NCI-H146 treated with DMSO at 0.1 percent for 48 hours (cell line): ENCODE results near the gene CAPN15.

Experiments used
- DNase-seq: peaks from one replicate; lab custom pipeline; 2025; ENCODE audit not compliant: unreplicated experiment; lab: John Stamatoyannopoulos, UW

CAPN15 gene

DNA sequence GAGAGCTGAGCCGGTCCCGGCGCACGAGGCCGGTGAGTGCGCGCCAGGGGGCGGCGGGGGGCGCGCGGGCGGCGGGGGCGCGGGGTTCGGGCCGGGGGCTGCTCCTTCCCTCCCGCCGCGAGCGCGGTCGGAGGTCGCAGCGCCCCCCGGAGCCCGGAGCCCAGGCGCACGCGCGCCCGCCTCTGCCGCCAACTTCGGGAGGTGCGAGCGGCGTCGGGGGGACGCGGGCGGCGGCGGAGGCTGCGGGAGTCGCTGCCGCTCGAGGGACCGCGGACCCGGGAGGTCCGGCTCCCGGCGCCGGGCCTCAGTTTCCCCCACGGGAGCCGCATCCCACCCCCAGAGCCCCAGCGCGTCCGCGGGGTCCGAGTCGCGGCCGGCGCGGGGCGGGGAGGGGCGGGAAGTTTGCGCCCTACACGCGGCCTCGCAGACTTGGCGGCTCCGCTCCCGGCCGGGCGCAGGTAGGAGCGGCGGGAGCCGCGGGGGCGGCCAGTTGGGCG, 32.7 kb downstream of the CAPN15 start, which contains the start of gene PRR35:
PRR35 (plus strand) TSS at position 191 of the 497 bp plus-strand sequence. CDS start 2,901 bp downstream, outside the sequence.
- no peak for DNase-seq

DNA sequence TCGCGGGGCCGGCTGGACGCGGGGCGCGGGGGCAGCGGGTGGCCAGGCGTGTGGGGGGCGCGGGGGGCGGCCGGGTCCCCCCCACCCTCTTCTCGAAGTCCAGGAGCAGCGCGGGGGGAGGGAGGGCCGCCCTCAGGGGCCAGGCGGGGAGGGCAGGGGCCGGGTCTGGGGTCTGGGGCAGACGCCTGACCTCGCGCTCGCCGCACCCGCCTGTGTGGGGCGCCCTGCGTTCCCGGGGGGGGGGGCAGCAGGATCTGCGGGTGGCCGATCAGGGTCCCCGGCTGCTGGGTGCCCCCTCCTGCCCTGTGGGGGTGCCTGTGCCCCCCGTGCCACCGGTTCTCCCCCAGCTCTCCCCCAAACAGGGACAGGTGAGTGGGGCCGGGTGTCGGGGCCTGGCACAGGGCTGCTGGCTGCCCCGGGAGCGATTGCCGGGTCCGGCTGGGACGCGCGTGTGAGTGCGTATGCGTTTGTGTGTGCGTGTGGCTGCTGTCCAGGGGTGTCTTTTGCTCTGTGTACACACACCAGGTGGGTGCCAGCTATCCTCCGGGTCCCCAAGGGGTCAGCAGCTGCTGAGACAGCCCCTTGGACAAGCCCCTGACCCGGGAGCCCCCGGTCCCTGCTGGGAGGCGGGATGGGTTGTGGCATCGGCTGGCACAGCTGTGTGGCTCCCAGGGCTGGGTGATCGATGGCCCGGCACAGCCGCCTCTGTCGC, 33.3 kb downstream of the CAPN15 start:
- no peak for DNase-seq

DNA sequence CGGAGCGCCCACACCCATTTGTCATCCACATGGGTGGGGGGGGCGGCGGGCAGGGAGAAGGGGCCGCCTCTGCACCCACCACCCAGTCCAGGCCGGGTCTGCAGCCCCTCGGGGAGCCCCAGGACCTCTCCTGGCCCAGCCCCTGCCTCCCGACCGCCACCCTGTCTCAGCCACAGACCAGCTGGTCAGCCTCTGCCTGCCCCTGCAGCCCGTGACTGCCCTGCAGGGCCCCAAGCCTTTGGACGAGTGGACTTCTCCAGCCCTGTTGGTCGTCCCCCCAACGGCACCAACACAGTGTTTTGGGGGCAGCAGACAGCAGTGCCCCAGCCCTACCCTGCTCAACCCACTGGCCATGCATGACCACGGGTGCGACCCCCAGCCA, 33.9 kb downstream of the CAPN15 start:
- DNase-seq = no peak

DNA sequence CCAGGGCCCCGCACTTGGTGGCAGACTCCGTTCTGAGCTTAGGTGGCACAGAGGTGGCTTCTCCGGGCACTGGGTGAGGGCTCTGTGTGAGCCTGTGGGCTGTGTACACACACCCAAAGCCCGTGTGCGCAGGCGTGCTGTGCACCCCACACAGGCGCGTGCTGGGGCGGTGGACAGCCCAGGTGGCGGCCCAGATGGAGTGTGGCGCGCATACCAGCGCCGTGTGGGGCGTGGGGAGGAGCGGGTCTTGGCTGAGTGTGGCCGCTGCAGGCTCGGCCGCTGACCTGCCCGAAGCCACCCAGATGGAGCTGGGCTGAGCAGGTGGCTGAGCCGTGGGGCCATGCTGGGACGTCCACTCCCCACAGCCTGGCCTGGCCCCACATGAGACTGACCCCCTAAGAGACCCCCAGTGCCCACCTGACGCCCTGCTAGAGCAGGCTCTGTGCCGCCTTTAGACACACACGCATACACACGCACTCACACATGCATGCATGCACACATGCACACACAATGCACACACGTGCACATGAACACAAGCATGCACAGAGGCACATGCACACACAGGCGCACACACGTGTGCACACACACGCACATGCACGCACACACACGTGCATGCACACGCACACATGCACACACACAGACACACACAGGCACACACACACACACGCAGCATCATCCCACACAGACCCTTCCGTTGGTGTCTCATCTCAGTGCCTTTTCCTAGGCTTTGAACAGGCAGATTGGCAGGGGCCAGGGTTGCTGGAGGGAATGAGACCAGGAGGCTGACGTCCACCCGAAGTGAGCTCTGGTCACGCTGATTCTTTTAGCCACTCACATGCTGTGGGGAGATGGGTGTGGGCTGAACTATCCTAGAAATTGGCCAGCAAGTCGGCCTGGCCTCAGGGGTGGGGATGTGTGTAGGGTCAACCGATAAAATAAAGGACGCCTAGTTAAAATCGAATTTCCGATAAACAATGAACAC, 34.7 kb downstream of the CAPN15 start:
- no peak for DNase-seq

DNA sequence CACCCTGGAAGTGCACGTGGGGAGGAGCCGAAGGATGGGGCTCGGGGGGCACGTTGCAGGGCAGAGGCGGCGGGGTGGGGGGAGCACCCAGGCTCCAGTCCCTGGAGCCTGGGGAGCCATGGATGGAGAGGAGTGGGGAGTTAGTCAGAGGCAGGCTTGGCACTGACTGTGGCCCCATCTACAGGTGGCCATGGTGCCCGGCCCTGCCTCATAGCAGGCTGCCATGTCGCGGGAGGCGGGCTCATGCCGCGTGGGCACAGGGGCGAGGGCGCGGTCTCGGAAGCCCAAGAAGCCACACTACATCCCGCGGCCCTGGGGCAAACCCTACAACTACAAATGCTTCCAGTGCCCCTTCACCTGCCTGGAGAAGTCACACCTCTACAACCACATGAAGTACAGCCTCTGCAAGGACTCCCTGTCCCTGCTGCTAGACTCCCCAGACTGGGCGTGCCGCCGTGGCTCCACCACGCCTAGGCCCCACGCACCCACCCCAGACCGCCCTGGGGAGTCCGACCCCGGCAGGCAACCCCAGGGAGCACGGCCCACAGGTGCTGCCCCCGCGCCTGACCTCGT, 35.6 kb downstream of the CAPN15 start:
- no peak for DNase-seq

- DNase-seq = no peak
These were observed 37.3 kb downstream of the CAPN15 start for GRCh38 chr16:564690-565418.

- DNase-seq = no peak
These were observed 38.2 kb downstream of the CAPN15 start for GRCh38 chr16:565419-566330.

- DNase-seq = peak; percentile 17
These were observed 39.2 kb downstream of the CAPN15 start, which contains the start of gene NHLRC4 for GRCh38 chr16:566475-567372. Gene NHLRC4 (plus strand): TSS chr16:567005. CDS start chr16:568048, 1,043 bp downstream.

- no peak for DNase-seq
These were observed 40.1 kb downstream of the CAPN15 start for GRCh38 chr16:567373-568256.

DNA sequence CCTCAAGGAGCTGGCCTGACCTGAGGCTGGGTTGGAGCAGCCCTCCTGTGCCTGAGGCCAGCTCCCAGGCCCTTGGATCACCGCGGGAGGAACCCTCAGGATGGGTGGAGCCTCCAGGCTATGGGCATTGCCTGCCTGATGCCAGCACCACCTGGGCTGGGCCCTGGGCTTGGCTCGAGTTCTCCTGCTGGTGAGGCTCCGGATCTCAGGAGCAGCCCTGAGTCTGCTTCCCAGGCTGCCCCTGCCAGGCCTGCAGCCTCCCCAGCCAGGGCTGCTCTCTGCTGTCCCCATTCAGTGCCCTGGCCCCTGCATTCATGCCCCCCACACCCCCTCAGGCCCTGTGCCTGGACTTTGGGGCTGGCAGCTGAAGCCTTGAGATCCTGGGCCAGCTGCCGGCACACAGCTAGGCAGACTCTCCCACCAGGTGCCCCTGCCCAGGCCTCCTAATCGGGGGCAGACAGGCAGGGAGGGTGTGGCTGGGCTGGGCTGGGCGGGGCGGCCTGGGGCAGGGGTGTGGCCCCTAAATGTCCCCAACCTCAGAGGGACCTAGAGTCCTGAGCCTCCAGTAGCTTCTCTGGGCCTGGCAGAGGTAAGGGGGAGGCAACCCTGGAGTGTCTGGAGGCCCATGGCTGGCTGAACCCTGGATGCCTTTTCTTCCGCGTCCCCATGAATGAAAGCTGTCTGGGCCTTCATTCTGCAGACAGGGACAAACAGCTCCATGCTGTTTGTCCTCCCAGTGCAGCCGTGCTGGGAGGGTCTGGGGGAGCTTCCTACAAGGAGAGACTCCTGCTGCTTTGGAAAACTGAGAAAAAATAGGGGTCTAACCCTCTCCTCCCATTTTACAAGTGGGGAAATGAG, 41.1 kb downstream of the CAPN15 start:
- DNase-seq = no peak

- no peak for DNase-seq
These were observed 42.1 kb downstream of the CAPN15 start, which contains the start of gene PIGQ for GRCh38 chr16:569445-570254. Gene PIGQ (plus strand): TSS chr16:569968. CDS start chr16:574075, 4,107 bp downstream.

GRCh38 chr16:572865-573650, 45.5 kb downstream of the CAPN15 start:
- DNase-seq = no peak

GRCh38 chr16:574021-574760, 46.7 kb downstream of the CAPN15 start:
- no peak for DNase-seq
